ENCODE data around the gene ATP1A2. TPM values are rescaled to one million over a fixed set of nuclear protein-coding genes. Genes with fewer than 3 reads are reported as not detected.

The ATP1A2 gene
- total and polyA plus RNA-seq, 2 of the 8 experiments (the other 6 are each of a cell fraction or from before 2014, with no cell fraction given): 39.7 to 40.8 TPM

- CTCF ChIA-PET (ENCODE audit: partially characterized antibody): interaction anchor here (0.7 to 18.4 kb wide), 10 partner anchors 10 to 71 kb away, joined by 3 to 257 read pairs (median 10); partner anchors contain the start of genes CASQ1 and PEA15
Observed at GRCh38 chr1:160171980-160172379, 56.4 kb downstream of the ATP1A2 start.

More at GRCh38 chr1:160171980-160172379, 56.4 kb downstream of the ATP1A2 start:
- H3K4me3 ChIP-seq (ENCODE audit: extremely low read depth in 1 of 4, insufficient read depth in 2 of 4, low read depth in 3 of 4, low read length in 4 of 4): no peak overlapping the region
- H4K91ac ChIP-seq (replicated peaks; ENCODE audit: insufficient read length, low read length): no peak overlapping the region
- peaks cover 0 to 2% (median under 1%) of the 10 kb centered on the region in 4 experiments; a peak in 1 of 7 replicates for H3K27me3 ChIP-seq (replicated peaks in 1 of 4; ENCODE audit: control insufficient read depth in 3 of 4, extremely low read depth in 1 of 4, insufficient read depth in 3 of 4, low read length in 3 of 4)
- H3K18ac ChIP-seq (ENCODE audit: extremely low read depth, low read length): peak overlapping the region; percentile 34; the same call in 1 of the 2 replicates
- H2BK120ac ChIP-seq (replicated peaks; ENCODE audit: low read depth, low read length): no peak overlapping the region
- POLR2A ChIA-PET (ENCODE audit: partially characterized antibody): interaction anchor here (1.0 to 11.8 kb wide), 7 partner anchors 10 to 93 kb away, joined by 3 to 107 read pairs (median 5); partner anchors contain the start of gene PEA15
- peak overlapping the region; percentile 3 to 39; a peak in 3 of 4 replicates for H3K4me2 ChIP-seq (ENCODE audit: insufficient read depth in 1 of 2, low read depth in 2 of 2, low read length in 2 of 2)
- DNase-seq (ENCODE audit: low read depth in 1 of 2, low spot score in 2 of 2): no peak
- 0 out of 2 replicates have a peak overlapping the region, but pooled peaks have one; percentile 83 for H2AK5ac ChIP-seq (ENCODE audit: low read depth, low read length)
- H3K79me1 ChIP-seq (ENCODE audit: low read depth, low read length): no peaks in the 10 kb centered on the region
- H3K23me2 ChIP-seq (ENCODE audit: low read depth, low read length): peaks cover 3% of the 10 kb centered on the region; the same call in 1 of the 2 replicates
- no peak overlapping the region for H3K9ac ChIP-seq (replicated peaks in 1 of 4; ENCODE audit: extremely low read depth in 1 of 4, low read depth in 3 of 4, low read length in 3 of 4)
- peaks cover 12 to 28% (median 22%) of the 10 kb centered on the region in 4 experiments; a peak in 6 of 7 replicates for H3K4me1 ChIP-seq (replicated peaks in 1 of 4; ENCODE audit: control insufficient read depth in 3 of 4, insufficient read depth in 4 of 4, low read length in 3 of 4)
- peak overlapping the region; percentile 53; the same call in 1 of the 2 replicates for H2BK20ac ChIP-seq (ENCODE audit: low read length)
- H2AFZ ChIP-seq (ENCODE audit: low read length): no peak overlapping the region
- no peaks in the 10 kb centered on the region for H3K36me3 ChIP-seq (ENCODE audit: control insufficient read depth in 2 of 4, insufficient read depth in 4 of 4, low read length in 3 of 4)
- H3K23ac ChIP-seq (ENCODE audit: insufficient read length): no peak overlapping the region
- no peak overlapping the region for H3K56ac ChIP-seq (replicated peaks; ENCODE audit: insufficient read length, low read depth, low read length)
- H2BK15ac ChIP-seq (ENCODE audit: low read length): no peak overlapping the region
- H3K27ac ChIP-seq (ENCODE audit: low read depth, low read length): no peak overlapping the region
- no peaks in the 10 kb centered on the region for H4K20me1 ChIP-seq (replicated peaks in 1 of 2; ENCODE audit: control insufficient read depth in 1 of 2, insufficient read depth in 2 of 2, low read length in 2 of 2)
- FAIRE-seq: peak; percentile 32
- H2BK12ac ChIP-seq (ENCODE audit: low read depth, low read length): peak overlapping the region; percentile 91; the same call in 1 of the 2 replicates
- H3K4ac ChIP-seq (replicated peaks; ENCODE audit: insufficient read length, low read depth, low read length): no peak overlapping the region
- peak overlapping the region; percentile 97; the same call in 1 of the 2 replicates for H2BK5ac ChIP-seq (ENCODE audit: low read depth, low read length)
- H3K79me2 ChIP-seq (ENCODE audit: control insufficient read depth in 1 of 2, insufficient read depth in 2 of 2, low read length in 2 of 2): no peaks in the 10 kb centered on the region
- no peaks in the 10 kb centered on the region for H3K9me3 ChIP-seq (ENCODE audit: insufficient read depth in 2 of 2, low read depth in 1 of 2, low read length in 1 of 2)
- H3K14ac ChIP-seq (ENCODE audit: insufficient read length): no peak overlapping the region
- no peak overlapping the region for H4K8ac ChIP-seq (ENCODE audit: extremely low read depth, insufficient read depth, low read length)
- H4K5ac ChIP-seq (ENCODE audit: insufficient read length, low read depth, low read length): no peak overlapping the region
- TF ChIP-seq, protein P1, sequence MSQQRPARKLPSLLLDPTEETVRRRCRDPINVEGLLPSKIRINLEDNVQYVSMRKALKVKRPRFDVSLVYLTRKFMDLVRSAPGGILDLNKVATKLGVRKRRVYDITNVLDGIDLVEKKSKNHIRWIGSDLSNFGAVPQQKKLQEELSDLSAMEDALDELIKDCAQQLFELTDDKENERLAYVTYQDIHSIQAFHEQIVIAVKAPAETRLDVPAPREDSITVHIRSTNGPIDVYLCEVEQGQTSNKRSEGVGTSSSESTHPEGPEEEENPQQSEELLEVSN (IDR thresholded peaks at IDR 0.05): peak; percentile 65
- no peak for TF ChIP-seq POLR2A (IDR thresholded peaks at IDR 0.05; ENCODE audit: control extremely low read depth in 1 of 2, low read depth in 2 of 2, low read length in 2 of 2)
- TF ChIP-seq, protein P2, sequence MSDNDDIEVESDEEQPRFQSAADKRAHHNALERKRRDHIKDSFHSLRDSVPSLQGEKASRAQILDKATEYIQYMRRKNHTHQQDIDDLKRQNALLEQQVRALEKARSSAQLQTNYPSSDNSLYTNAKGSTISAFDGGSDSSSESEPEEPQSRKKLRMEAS (IDR thresholded peaks at IDR 0.05): peak; percentile 40; the same call in 1 of the 2 replicates
- no peak for TF ChIP-seq CTBP2 (IDR thresholded peaks at IDR 0.05; ENCODE audit: borderline replicate concordance, insufficient read depth, insufficient read length, low read length)
- 32% methylated on average over 9 of the region's 9 CpGs; no CpG with 5 or more reads in 1 of the 2 experiments for WGBS, 2 experiments (ENCODE audit: extremely low coverage in 1 of 2, insufficient coverage in 1 of 2, insufficient read length in 1 of 2, insufficient replicate concordance in 2 of 2, low coverage in 1 of 2, low lambda C conversion rate in 2 of 2, missing lambda C conversion rate in 1 of 2)
